GM19467 (cell line): ENCODE data around the gene HMGB3.
A peak's percentile ranks its signal among the peaks of the same experiment; 100 is the strongest.
"Not testable (repeated sequence)": the region's sequence is repeated elsewhere in the genome, so short reads cannot be mapped to it uniquely, and the experiment has no call there.

Experiments
- ATAC-seq: cut with Tn5 transposase; IDR thresholded peaks from one replicate; pipeline ENCODE4 v1.9.1; 2021; ENCODE audit warnings: mild to moderate bottlenecking, moderate library complexity; ENCODE audit not compliant: unreplicated experiment

The HMGB3 gene

DNA sequence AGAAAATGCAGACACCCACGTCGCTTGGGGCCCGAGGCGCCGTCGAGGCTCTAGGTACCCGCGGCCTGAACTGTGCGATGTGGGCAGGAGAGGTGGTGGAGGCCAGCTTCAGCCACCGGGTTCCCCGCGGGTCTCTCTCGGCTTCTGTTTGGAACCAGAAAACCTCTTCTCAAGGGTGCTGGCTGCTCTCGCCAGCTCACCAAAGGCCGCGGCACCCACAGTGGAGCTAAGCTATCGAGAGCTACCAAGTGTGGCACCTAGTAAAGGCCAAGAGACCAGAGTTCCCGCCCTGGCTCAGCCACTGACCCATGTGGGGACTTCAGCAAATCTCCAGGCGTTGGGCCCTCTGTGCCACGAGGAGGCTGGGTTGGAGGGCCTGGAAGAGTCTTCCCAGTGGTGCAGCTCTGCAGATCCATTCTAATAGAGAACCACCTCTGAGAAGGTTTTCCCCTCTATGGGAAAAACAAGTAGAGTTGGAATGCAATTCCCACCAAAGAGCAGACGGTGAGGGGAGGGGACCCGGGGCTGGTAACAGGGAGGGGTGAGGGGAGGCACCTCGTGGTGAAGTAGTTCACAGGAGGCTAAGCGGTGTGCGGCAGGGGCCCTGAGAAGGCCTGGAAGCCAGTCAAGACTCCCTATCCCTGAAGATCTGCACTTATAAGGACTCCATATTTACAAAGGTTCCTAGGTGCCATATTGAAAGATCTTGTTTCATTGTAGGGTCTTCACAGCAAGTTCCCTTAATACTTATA, 5.5 kb upstream of the HMGB3 start:
- no peak for ATAC-seq

DNA sequence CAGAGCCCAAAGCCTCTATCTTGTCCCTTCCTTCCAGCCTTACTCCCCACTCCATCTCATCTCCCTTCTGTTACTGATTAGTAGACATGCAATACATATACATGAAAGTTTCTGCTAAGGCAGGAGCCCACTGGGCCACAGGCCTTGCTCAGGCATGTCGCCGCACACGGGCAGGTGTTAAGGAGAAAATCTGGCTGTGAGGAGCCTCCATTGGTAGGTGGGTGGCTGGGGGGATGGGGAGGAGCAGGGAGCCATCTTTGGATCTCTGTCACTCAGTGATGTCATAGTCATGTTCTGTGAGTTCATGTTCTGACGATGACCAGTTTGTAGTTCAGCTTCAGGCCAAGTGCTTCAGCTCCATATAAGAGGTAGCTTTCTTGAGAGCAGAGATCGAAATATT, 2.9 kb upstream of the HMGB3 start:
- ATAC-seq, result no peak

- no peak for ATAC-seq
Measured at GRCh38 chrX:150980711-150981110, 2.4 kb upstream of the HMGB3 start.

DNA sequence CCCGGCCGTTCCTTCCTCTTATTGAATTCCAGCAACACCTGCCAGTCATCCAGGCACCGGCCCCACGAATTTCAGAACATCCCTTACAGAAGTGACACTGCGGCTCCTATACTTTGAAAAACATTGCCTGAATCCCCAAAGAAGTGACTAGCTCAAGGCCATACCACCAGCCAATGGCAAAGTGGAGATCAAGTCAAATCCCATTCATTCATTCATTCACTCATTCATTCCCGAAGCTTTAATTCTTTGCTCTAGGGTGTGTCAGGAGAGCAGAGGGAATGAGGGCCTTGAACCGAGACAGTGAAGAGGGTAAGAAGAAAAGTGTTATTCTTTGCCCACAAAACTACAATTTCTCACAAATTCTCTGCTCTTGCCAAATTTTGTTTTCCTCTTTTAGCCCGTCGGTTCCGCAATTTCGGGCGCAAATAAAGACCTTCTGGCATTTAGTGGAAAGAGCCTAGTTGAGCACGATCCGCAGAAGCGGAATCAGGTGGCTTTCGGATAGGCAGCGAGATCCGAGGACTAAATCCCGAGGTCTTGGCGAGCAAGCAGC, 824 bp upstream of the HMGB3 start:
- no peak for ATAC-seq

- ATAC-seq, result peak; percentile 12
Measured at GRCh38 chrX:150983521-150984168, 510 bp downstream of the HMGB3 start.

- peak; percentile 4 for ATAC-seq
Measured at GRCh38 chrX:150984169-150984824, 1.2 kb downstream of the HMGB3 start.

DNA sequence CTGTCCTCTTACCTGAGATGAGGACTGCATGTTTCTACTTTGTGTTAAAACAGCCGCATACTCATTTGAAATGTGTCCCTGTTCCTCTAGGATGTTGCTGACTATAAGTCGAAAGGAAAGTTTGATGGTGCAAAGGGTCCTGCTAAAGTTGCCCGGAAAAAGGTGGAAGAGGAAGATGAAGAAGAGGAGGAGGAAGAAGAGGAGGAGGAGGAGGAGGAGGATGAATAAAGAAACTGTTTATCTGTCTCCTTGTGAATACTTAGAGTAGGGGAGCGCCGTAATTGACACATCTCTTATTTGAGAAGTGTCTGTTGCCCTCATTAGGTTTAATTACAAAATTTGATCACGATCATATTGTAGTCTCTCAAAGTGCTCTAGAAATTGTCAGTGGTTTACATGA, 4.6 kb downstream of the HMGB3 start:
- not testable (repeated sequence) for ATAC-seq

- no peak for ATAC-seq
Measured at GRCh38 chrX:150989420-150989819, 6.3 kb downstream of the HMGB3 start.

GRCh38 chrX:150990910-150991309, 7.8 kb downstream of the HMGB3 start:
- no peak for ATAC-seq

- ATAC-seq, result no peak
Measured at GRCh38 chrX:151000861-151001331, 17.8 kb downstream of the HMGB3 start.

DNA sequence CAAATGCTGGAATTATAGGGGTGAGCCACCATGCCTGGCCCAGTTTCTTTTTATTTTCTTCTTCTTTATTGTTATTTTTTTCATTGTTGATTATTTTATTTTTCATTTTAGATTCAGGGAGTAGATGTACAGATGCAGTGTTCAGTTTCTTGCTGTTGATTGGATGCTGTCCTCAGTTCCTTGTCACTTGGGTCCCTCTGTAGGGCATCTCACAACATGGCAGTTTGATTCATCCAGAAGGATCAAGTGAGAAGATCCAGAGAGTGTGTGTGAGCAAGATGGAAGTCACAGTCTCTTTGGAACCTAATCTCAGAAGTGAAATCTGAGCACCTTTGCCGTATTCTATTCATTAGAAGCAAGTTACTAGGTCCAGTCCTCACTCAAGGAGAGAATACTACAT, 20.9 kb downstream of the HMGB3 start:
- no peak for ATAC-seq

DNA sequence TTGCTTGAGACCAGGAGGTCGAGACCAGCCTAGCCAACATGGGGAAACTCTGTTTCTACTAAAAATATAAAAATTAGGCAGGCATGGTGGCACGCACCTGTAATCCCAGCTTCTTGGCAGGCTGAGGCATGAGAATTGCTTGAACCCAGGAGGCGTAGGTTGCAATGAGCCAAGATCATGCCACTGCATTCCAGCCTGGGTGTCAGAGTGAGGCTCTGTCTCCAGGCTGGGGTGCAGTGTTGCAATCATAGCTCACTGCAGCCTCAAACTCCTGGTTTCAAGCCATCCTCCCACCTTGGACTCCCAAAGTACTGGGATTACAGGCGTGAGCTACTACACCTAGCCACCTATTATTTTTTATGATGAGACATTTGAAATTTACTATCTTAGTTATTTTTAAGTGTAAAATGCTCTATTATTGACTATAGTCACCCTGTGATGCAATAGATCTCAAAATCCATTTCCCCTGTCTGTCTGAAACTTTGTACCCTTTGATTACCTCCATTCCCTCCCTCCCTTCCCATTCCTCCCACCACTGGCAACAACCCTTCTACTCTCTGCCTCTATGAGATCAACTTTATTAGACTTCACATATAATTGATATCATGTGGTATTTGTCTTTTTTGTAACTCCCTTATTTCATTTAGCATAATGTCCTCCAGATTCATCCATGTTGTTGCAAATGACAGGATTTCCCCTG, 23.4 kb downstream of the HMGB3 start:
- ATAC-seq, result no peak

DNA sequence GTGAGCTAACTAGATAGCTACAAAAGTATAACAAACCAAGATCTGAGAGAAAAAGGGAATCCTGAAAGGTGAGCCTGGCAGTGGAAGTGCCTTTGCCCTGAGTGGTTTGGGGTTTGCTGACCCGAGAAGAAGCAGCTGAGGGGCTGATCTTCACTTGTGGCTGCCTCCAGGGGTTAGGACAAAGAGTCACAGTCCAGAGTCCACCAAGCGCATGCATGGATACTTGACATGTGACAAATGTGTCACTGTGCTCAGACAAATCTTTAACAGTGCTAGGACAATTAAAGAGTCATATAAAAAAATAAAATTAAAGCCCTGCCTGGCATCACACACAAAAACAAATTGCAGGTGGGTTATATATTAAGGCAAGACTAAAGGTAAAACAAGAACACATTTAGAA, 26.4 kb downstream of the HMGB3 start:
- ATAC-seq, result no peak

DNA sequence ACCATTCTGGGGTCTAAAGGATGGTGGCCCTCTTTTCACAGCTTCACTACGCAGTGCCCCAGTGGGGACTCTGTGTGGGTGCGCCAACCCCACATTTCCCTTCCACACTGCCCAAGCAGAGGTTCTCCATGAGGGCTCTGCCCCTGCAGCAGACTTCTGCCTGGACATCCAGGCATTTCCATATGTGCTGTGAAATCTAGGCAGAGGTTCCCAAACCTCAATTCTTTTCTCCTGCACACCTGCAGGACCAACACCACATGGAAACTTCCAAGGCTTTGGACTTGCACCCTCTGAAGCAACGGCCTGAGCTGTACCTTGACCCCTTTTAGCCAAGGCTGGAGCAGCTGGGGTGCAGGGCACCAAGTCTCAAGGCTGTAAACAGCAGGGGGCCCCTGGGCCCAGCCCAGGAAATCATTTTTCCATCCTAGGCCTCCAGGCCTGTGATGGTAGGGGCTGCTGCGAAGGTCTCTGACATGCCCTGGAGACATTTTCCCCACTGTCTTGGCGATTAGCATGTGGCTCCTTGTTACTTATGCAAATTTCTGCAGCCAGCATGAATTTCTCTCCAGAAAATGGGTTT, 30.1 kb downstream of the HMGB3 start:
- no peak for ATAC-seq

DNA sequence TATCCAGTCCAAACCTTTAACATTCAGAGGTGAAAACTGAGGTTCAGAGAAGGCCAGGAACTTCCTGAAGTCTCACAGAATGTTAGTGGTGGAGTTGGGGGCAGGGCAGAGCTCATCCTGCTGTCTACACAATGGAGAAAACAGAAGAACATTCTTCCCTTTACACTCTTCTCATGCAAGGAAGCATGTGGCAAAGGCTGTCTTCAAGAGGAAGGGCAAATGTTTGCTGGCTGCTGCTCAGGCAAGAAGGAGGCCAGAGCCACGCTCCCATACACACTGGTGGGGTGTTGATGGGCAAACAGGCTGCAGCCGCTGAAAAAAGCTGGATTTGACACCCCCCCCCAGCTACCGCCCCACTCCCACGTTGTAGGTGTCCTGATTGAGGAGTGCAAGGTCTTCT, 32.5 kb downstream of the HMGB3 start:
- no peak for ATAC-seq

DNA sequence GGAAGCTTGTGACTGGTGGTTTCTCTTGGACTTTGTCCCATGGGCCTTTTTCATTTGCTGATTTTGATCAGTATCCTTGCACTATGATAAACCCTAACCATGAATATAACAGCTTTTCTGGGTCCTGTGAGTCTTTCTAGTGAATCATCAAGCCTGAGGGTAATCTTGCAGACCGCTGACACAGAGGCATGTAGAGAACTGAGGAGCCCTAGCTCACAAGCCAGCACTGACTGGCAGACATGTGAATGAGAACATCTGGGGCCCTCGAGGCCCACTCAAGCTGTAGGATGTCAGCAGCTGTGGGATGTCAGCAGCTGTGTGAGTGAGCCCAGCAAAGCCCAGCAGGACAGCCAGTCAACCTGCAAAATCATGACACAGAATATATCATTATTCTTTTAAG, 36.7 kb downstream of the HMGB3 start:
- no peak for ATAC-seq

DNA sequence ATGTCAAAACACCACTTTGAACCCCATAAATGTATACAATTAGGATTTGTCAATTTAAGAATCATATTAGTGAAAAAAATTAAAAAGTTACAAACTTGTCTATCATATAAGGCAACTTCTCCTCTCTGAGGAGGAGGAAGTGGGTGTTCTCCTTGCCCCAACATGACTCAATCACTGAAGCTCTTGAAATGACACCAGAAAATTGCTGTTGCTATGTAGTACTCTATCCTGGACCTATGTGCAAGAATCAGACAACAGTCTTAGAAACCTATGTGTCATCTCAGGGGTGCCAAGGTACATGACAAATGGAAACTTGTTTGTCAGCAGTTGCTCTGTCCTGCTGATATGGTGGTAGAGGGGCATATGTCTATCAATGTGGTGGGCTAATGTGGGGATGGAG, 47.7 kb downstream of the HMGB3 start:
- ATAC-seq, result no peak

- no peak for ATAC-seq
Measured at GRCh38 chrX:151031391-151031975, 48.3 kb downstream of the HMGB3 start.

- ATAC-seq, result no peak
Measured at GRCh38 chrX:151039351-151039750, 56.2 kb downstream of the HMGB3 start.
